ENCODE measurements around the gene SLC4A11. TPM values are rescaled to one million over a fixed set of nuclear protein-coding genes. Genes with fewer than 3 reads are reported as not detected.

The SLC4A11 gene
- total RNA-seq, 1 donor from 2014 or later, result 3.2 TPM

GRCh38 chr20:3277686-3278465 is 38.9 kb upstream of the SLC4A11 start:
- H3K36me3 ChIP-seq (ENCODE audit: control insufficient read depth, insufficient read depth, low read length), result peaks cover 31% of the 10 kb centered on the region
- TF ChIP-seq CTCF (IDR thresholded peaks at IDR 0.05; ENCODE audit: insufficient read depth, low read length, severe bottlenecking), result no peak
- H3K27me3 ChIP-seq (ENCODE audit: control insufficient read depth, insufficient read depth, low read length), result no peaks in the 10 kb centered on the region
- FAIRE-seq (no peak), DNase-seq (ENCODE audit: low read depth) (no peak)
- H3K4me3 ChIP-seq (ENCODE audit: low read depth, low read length), result no peak overlapping the region

DNA sequence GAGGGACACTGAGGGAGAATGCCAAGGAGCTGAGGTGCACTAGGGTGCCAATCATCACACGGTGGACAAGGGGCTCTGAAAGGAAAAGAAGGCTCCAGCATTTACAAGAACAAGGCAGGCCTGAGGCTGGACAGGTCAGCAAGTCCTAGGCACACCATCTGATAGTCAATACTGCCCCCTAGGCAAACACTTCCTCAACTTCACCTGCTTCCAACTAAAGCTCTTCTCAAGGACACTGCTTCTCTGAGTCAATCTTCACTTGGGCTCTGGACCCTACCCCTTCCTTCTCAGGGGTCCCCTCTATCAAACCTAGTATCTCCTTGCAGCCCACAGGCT is 37.7 kb upstream of the SLC4A11 start:
- H3K4me3 ChIP-seq (ENCODE audit: low read depth, low read length), result no peak overlapping the region
- peaks cover 30% of the 10 kb centered on the region for H3K36me3 ChIP-seq (ENCODE audit: control insufficient read depth, insufficient read depth, low read length)
- peak; percentile 48 for TF ChIP-seq CTCF (IDR thresholded peaks at IDR 0.05; ENCODE audit: insufficient read depth, low read length, severe bottlenecking)
- no peaks in the 10 kb centered on the region for H3K27me3 ChIP-seq (ENCODE audit: control insufficient read depth, insufficient read depth, low read length)
- FAIRE-seq, result peak; percentile 70
- peak; percentile 28 for DNase-seq (ENCODE audit: low read depth)

- FAIRE-seq, result no peak
- no peak overlapping the region for H3K4me3 ChIP-seq (ENCODE audit: low read depth, low read length)
- DNase-seq (ENCODE audit: low read depth), result no peak
- no peaks in the 10 kb centered on the region for H3K27me3 ChIP-seq (ENCODE audit: control insufficient read depth, insufficient read depth, low read length)
- TF ChIP-seq CTCF (IDR thresholded peaks at IDR 0.05; ENCODE audit: insufficient read depth, low read length, severe bottlenecking), result no peak
- H3K36me3 ChIP-seq (ENCODE audit: control insufficient read depth, insufficient read depth, low read length), result peaks cover 29% of the 10 kb centered on the region
Measured at GRCh38 chr20:3275966-3276679, 37.1 kb upstream of the SLC4A11 start.

DNA sequence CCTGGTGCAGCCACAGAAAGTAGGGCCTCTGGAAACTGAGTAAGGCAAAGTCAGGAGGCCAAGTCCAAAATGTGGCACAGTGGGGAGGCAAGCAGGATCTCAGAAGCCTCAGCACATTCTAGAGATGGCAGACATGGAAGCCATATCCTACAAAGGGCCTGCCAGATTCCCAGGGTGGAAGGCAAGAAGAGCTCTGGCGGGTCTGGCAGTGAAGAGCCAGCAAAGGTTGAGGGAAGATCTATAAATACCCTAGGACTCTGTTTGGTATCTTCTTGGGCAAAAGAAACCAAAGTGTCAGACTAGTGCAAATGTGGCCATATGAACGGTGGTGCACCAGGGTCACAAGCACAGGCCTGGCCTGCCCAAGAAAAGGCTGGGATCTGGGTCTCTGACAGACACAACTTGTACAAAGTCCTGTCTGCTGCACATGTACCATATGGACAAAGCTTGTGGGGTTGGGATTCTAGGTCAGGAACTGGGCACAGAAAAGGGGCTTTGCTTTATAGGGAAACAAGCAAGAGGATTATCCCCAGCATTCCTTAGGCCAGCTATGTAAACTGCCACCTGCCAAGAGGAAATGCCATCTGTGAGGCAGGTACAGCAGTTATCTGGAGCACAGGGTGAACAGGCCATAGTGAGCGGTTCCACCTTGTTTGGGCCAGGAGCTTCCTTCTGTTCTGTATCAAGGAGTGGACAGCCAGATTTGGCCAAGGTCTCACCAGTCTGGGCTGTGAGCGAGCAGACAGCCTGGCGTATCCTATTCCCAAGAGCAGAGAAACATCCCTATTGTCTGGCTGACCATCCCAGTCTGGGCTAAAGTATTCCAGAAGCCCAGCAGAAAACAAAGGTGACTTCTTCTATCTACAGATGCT is 36.3 kb upstream of the SLC4A11 start:
- no peaks in the 10 kb centered on the region for H3K27me3 ChIP-seq (ENCODE audit: control insufficient read depth, insufficient read depth, low read length)
- peaks cover 31% of the 10 kb centered on the region for H3K36me3 ChIP-seq (ENCODE audit: control insufficient read depth, insufficient read depth, low read length)
- H3K4me3 ChIP-seq (ENCODE audit: low read depth, low read length), result no peak overlapping the region
- no peak for DNase-seq (ENCODE audit: low read depth)
- FAIRE-seq, result peak; percentile 70
- no peak for TF ChIP-seq CTCF (IDR thresholded peaks at IDR 0.05; ENCODE audit: insufficient read depth, low read length, severe bottlenecking)

- Histone ChIP-seq H3K27me3 (ENCODE audit: control insufficient read depth, insufficient read depth, low read length) (no peaks in the 10 kb centered on the region), H3K36me3 (ENCODE audit: control insufficient read depth, insufficient read depth, low read length) (peaks cover 25% of the 10 kb centered on the region), H3K4me3 (ENCODE audit: low read depth, low read length) (no peak overlapping the region)
- DNase-seq (ENCODE audit: low read depth) (no peak), FAIRE-seq (no peak)
- no peak for TF ChIP-seq CTCF (IDR thresholded peaks at IDR 0.05; ENCODE audit: insufficient read depth, low read length, severe bottlenecking)
Measured at GRCh38 chr20:3273371-3273770, 34.4 kb upstream of the SLC4A11 start.
